GM23338 (cell line): Measurements from ENCODE around the gene LRMDA. TPM values are rescaled to one million over a fixed set of nuclear protein-coding genes. Genes with fewer than 3 reads are reported as not detected.

Experiments used
- ATAC-seq: fragments of 200-7000 bp; cut with Tn5 transposase; 3 replicates; pipeline ENCODE4 v1.9.1; 2020
- DNase-seq: peaks from one replicate; pipeline ENCODE4 v3.0.0-alpha.2; 2015; ENCODE audit warnings: low spot score
- H2AFZ ChIP-seq: fragments of 200-600 bp; sonication (generic); 2 replicates; pipeline ENCODE4 v1.8.0; 2016; ENCODE audit warnings: antibody characterized with exemption, mild to moderate bottlenecking, moderate library complexity
- H3F3A ChIP-seq: fragments of 200-600 bp; sonication (generic); replicated peaks from 2 replicates; pipeline ENCODE4 v1.8.0; 2017; ENCODE audit warnings: antibody characterized with exemption, mixed run types, low read depth
- H3K27ac ChIP-seq: fragments of 200-600 bp; sonication (generic); 2 replicates; pipeline ENCODE4 v1.6.1; 2016; ENCODE audit warnings: low read depth
- H3K27me3 ChIP-seq: fragments of 200-600 bp; sonication (generic); 2 replicates; pipeline ENCODE4 v1.8.0; 2016; ENCODE audit warnings: mild to moderate bottlenecking, mixed run types, moderate library complexity; ENCODE audit not compliant: insufficient read depth
- H3K36me3 ChIP-seq: fragments of 200-600 bp; sonication (generic); 2 replicates; pipeline ENCODE4 v1.8.0; 2016; ENCODE audit warnings: mild to moderate bottlenecking; ENCODE audit not compliant: insufficient read depth
- H3K4me1 ChIP-seq: fragments of 200-600 bp; sonication (generic); 2 replicates; pipeline ENCODE4 v1.8.0; 2016; ENCODE audit warnings: mild to moderate bottlenecking, moderate library complexity; ENCODE audit not compliant: insufficient read depth
- H3K4me2 ChIP-seq: fragments of 200-600 bp; sonication (generic); 2 replicates; pipeline ENCODE4 v1.7.1; 2017; ENCODE audit warnings: mixed run types
- H3K4me3 ChIP-seq: fragments of 200-600 bp; sonication (generic); 2 replicates; pipeline ENCODE4 v1.6.1; 2016; ENCODE audit warnings: mixed run types
- H3K79me2 ChIP-seq: fragments of 200-600 bp; sonication (generic); replicated peaks from 2 replicates; pipeline ENCODE4 v1.8.0; 2017; ENCODE audit warnings: mild to moderate bottlenecking; ENCODE audit not compliant: insufficient read depth
- H3K9me2 ChIP-seq: fragments of 200-600 bp; sonication (generic); 2 replicates; pipeline ENCODE4 v1.8.0; 2017; ENCODE audit not compliant: insufficient read depth
- H4K20me1 ChIP-seq: fragments of 200-600 bp; sonication (generic); replicated peaks from 2 replicates; pipeline ENCODE4 v1.8.0; 2017; ENCODE audit warnings: mild to moderate bottlenecking; ENCODE audit not compliant: insufficient read depth
- H3K27ac Mint-ChIP-seq: 2 replicates; pipeline ENCODE4 v1.8.0; 2020; ENCODE audit warnings: inconsistent platforms, mild to moderate bottlenecking, moderate library complexity, mixed read lengths
- H3K27me3 Mint-ChIP-seq: 3 replicates; pipeline ENCODE4 v1.8.0; 2022; ENCODE audit warnings: low read depth, mild to moderate bottlenecking, moderate library complexity, mixed read lengths, inconsistent platforms; ENCODE audit not compliant: insufficient read depth, poor library complexity
- H3K36me3 Mint-ChIP-seq: 3 replicates; pipeline ENCODE4 v1.8.0; 2021; ENCODE audit warnings: low read depth, mild to moderate bottlenecking, inconsistent platforms, moderate library complexity, mixed read lengths
- H3K4me1 Mint-ChIP-seq: 3 replicates; pipeline ENCODE4 v1.8.0; 2020; ENCODE audit warnings: mild to moderate bottlenecking, inconsistent platforms, mixed read lengths
- H3K4me3 Mint-ChIP-seq: 3 replicates; pipeline ENCODE4 v1.8.0; 2021; ENCODE audit warnings: moderate library complexity, mild to moderate bottlenecking, inconsistent platforms, mixed read lengths
- H3K9me3 Mint-ChIP-seq: 3 replicates; pipeline ENCODE4 v1.8.0; 2020; ENCODE audit warnings: moderate library complexity, mild to moderate bottlenecking, inconsistent platforms, mixed read lengths
- CREB1 ChIP-seq: fragments of 250-450 bp; sonication (Bioruptor Pico); IDR thresholded peaks from 2 replicates; pipeline ENCODE4 v1.5.0; 2020; ENCODE audit warnings: low read depth, mild to moderate bottlenecking, moderate library complexity
- EZH2 ChIP-seq: fragments of 200-600 bp; sonication (generic); IDR thresholded peaks from one replicate; pipeline ENCODE4 v1.8.0; 2017; ENCODE audit warnings: antibody characterized with exemption, mild to moderate bottlenecking, low read depth; ENCODE audit not compliant: unreplicated experiment
- JUNB ChIP-seq: IDR thresholded peaks from one replicate; pipeline ENCODE4 v1.6.1; 2016; ENCODE audit warnings: antibody characterized with exemption; ENCODE audit not compliant: unreplicated experiment
- NANOG ChIP-seq: IDR thresholded peaks from 2 replicates; pipeline ENCODE4 v1.6.1; 2016; ENCODE audit warnings: antibody characterized with exemption, borderline replicate concordance
- POLR2AphosphoS5 ChIP-seq: IDR thresholded peaks from 2 replicates; pipeline ENCODE4 v1.6.1; 2016; ENCODE audit warnings: antibody characterized with exemption, low read depth
- ZNF114 ChIP-seq: fragments of 250-450 bp; sonication (Bioruptor Pico); IDR thresholded peaks from 2 replicates; pipeline ENCODE4 v1.5.0; 2020; ENCODE audit warnings: mild to moderate bottlenecking, moderate library complexity
- polyA plus RNA-seq: library from polyadenylated mRNA; unstranded; fragments of >200 nt; fragmentation: Nextera tagmentation; extraction: Ambion mirVana; gene quantifications from 2 replicates; pipeline ENCODE4 v1.2.1, GENCODE V29; 2016
- total RNA-seq: library from RNA; depleted of rRNA; stranded (reverse); fragments of >200 nt; shearing (Covaris generic); gene quantifications from 2 replicates; pipeline ENCODE4 v1.2.3, GENCODE V29; 2014
- TF ChIP-seq, protein P1 (sequence below): IDR thresholded peaks from one replicate; pipeline ENCODE4 v1.6.1; 2018; ENCODE audit warnings: antibody characterized with exemption; ENCODE audit not compliant: unreplicated experiment
- TF ChIP-seq, protein P2 (sequence below), 2 experiments: fragments of 200-600 bp in 1 of 2; sonication (generic) in 1 of 2; conservative IDR thresholded peaks; 2 replicates each; pipeline versions ENCODE4 v1.5.1 to v1.6.1; 2016 to 2017; ENCODE audit warnings: antibody characterized with exemption in 2 of 2, low read depth in 2 of 2, mild to moderate bottlenecking in 2 of 2, moderate library complexity in 1 of 2
- TF ChIP-seq, protein P3 (sequence below): IDR thresholded peaks from 2 replicates; pipeline ENCODE4 v1.6.1; 2016; ENCODE audit warnings: antibody characterized with exemption
- TF ChIP-seq, protein P4 (sequence below): fragments of 250-450 bp; sonication (Bioruptor Pico); IDR thresholded peaks from 2 replicates; pipeline ENCODE4 v1.5.0; 2020; ENCODE audit warnings: mild to moderate bottlenecking, moderate library complexity

LRMDA gene
- total and polyA plus RNA-seq, 2 experiments from 2014 or later = 0.90 to 1.8 TPM

GRCh38 chr10:75441196-75441595 lies 9.8 kb downstream of the LRMDA start:
- no peak for ATAC-seq
- Histone ChIP-seq H3K27me3 (peaks cover 38% of the 10 kb centered on the region), H3K4me2 (no peak overlapping the region), H3K4me1 (peaks cover 13% of the 10 kb centered on the region), H4K20me1 (no peaks in the 10 kb centered on the region), H3K27ac (no peak overlapping the region), H2AFZ (no peak overlapping the region), H3F3A (no peaks in the 10 kb centered on the region), H3K36me3 (no peaks in the 10 kb centered on the region), H3K4me3 (no peak overlapping the region), H3K79me2 (no peaks in the 10 kb centered on the region), H3K9me2 (no peaks in the 10 kb centered on the region)
- Mint-ChIP-seq H3K4me3 (no peak overlapping the region), H3K9me3 (peaks cover 11% of the 10 kb centered on the region), H3K27me3 (peaks cover 23% of the 10 kb centered on the region), H3K27ac (no peak overlapping the region), H3K4me1 (peaks cover 12% of the 10 kb centered on the region; the same call in 2 of the 3 replicates), H3K36me3 (peaks cover 6% of the 10 kb centered on the region; the same call in 1 of the 3 replicates)
- no peak for DNase-seq
- no peak for TF ChIP-seq JUNB
- no peak for TF ChIP-seq EZH2
- no peak for TF ChIP-seq NANOG
- TF ChIP-seq, protein P1, sequence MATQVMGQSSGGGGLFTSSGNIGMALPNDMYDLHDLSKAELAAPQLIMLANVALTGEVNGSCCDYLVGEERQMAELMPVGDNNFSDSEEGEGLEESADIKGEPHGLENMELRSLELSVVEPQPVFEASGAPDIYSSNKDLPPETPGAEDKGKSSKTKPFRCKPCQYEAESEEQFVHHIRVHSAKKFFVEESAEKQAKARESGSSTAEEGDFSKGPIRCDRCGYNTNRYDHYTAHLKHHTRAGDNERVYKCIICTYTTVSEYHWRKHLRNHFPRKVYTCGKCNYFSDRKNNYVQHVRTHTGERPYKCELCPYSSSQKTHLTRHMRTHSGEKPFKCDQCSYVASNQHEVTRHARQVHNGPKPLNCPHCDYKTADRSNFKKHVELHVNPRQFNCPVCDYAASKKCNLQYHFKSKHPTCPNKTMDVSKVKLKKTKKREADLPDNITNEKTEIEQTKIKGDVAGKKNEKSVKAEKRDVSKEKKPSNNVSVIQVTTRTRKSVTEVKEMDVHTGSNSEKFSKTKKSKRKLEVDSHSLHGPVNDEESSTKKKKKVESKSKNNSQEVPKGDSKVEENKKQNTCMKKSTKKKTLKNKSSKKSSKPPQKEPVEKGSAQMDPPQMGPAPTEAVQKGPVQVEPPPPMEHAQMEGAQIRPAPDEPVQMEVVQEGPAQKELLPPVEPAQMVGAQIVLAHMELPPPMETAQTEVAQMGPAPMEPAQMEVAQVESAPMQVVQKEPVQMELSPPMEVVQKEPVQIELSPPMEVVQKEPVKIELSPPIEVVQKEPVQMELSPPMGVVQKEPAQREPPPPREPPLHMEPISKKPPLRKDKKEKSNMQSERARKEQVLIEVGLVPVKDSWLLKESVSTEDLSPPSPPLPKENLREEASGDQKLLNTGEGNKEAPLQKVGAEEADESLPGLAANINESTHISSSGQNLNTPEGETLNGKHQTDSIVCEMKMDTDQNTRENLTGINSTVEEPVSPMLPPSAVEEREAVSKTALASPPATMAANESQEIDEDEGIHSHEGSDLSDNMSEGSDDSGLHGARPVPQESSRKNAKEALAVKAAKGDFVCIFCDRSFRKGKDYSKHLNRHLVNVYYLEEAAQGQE = no peak
- TF ChIP-seq POLR2AphosphoS5 = no peak
- TF ChIP-seq, protein P2, sequence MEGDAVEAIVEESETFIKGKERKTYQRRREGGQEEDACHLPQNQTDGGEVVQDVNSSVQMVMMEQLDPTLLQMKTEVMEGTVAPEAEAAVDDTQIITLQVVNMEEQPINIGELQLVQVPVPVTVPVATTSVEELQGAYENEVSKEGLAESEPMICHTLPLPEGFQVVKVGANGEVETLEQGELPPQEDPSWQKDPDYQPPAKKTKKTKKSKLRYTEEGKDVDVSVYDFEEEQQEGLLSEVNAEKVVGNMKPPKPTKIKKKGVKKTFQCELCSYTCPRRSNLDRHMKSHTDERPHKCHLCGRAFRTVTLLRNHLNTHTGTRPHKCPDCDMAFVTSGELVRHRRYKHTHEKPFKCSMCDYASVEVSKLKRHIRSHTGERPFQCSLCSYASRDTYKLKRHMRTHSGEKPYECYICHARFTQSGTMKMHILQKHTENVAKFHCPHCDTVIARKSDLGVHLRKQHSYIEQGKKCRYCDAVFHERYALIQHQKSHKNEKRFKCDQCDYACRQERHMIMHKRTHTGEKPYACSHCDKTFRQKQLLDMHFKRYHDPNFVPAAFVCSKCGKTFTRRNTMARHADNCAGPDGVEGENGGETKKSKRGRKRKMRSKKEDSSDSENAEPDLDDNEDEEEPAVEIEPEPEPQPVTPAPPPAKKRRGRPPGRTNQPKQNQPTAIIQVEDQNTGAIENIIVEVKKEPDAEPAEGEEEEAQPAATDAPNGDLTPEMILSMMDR (conservative IDR thresholded peaks at IDR 0.05; ENCODE audit: low read depth in 2 of 2) = no peak
- TF ChIP-seq, protein P3, sequence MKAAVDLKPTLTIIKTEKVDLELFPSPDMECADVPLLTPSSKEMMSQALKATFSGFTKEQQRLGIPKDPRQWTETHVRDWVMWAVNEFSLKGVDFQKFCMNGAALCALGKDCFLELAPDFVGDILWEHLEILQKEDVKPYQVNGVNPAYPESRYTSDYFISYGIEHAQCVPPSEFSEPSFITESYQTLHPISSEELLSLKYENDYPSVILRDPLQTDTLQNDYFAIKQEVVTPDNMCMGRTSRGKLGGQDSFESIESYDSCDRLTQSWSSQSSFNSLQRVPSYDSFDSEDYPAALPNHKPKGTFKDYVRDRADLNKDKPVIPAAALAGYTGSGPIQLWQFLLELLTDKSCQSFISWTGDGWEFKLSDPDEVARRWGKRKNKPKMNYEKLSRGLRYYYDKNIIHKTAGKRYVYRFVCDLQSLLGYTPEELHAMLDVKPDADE = no peak
- no peak for TF ChIP-seq CREB1
- TF ChIP-seq, protein P4, sequence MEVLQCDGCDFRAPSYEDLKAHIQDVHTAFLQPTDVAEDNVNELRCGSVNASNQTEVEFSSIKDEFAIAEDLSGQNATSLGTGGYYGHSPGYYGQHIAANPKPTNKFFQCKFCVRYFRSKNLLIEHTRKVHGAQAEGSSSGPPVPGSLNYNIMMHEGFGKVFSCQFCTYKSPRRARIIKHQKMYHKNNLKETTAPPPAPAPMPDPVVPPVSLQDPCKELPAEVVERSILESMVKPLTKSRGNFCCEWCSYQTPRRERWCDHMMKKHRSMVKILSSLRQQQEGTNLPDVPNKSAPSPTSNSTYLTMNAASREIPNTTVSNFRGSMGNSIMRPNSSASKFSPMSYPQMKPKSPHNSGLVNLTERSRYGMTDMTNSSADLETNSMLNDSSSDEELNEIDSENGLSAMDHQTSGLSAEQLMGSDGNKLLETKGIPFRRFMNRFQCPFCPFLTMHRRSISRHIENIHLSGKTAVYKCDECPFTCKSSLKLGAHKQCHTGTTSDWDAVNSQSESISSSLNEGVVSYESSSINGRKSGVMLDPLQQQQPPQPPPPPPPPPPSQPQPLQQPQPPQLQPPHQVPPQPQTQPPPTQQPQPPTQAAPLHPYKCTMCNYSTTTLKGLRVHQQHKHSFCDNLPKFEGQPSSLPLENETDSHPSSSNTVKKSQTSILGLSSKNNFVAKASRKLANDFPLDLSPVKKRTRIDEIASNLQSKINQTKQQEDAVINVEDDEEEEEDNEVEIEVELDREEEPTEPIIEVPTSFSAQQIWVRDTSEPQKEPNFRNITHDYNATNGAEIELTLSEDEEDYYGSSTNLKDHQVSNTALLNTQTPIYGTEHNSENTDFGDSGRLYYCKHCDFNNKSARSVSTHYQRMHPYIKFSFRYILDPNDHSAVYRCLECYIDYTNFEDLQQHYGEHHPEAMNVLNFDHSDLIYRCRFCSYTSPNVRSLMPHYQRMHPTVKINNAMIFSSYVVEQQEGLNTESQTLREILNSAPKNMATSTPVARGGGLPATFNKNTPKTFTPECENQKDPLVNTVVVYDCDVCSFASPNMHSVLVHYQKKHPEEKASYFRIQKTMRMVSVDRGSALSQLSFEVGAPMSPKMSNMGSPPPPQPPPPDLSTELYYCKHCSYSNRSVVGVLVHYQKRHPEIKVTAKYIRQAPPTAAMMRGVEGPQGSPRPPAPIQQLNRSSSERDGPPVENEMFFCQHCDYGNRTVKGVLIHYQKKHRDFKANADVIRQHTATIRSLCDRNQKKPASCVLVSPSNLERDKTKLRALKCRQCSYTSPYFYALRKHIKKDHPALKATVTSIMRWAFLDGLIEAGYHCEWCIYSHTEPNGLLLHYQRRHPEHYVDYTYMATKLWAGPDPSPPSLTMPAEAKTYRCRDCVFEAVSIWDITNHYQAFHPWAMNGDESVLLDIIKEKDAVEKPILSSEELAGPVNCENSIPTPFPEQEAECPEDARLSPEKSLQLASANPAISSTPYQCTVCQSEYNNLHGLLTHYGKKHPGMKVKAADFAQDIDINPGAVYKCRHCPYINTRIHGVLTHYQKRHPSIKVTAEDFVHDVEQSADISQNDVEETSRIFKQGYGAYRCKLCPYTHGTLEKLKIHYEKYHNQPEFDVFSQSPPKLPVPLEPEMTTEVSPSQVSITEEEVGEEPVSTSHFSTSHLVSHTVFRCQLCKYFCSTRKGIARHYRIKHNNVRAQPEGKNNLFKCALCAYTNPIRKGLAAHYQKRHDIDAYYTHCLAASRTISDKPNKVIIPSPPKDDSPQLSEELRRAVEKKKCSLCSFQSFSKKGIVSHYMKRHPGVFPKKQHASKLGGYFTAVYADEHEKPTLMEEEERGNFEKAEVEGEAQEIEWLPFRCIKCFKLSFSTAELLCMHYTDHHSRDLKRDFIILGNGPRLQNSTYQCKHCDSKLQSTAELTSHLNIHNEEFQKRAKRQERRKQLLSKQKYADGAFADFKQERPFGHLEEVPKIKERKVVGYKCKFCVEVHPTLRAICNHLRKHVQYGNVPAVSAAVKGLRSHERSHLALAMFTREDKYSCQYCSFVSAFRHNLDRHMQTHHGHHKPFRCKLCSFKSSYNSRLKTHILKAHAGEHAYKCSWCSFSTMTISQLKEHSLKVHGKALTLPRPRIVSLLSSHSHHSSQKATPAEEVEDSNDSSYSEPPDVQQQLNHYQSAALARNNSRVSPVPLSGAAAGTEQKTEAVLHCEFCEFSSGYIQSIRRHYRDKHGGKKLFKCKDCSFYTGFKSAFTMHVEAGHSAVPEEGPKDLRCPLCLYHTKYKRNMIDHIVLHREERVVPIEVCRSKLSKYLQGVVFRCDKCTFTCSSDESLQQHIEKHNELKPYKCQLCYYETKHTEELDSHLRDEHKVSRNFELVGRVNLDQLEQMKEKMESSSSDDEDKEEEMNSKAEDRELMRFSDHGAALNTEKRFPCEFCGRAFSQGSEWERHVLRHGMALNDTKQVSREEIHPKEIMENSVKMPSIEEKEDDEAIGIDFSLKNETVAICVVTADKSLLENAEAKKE (CRISPR knock-in tag) = no peak
- no peak for TF ChIP-seq ZNF114
